GDM1 (cell line): Measurements from ENCODE around the gene PPP1R37.

ENCODE experiments used
- DNase-seq: peaks from one replicate; lab custom pipeline; 2025; lab: John Stamatoyannopoulos, UW

Gene PPP1R37

DNA sequence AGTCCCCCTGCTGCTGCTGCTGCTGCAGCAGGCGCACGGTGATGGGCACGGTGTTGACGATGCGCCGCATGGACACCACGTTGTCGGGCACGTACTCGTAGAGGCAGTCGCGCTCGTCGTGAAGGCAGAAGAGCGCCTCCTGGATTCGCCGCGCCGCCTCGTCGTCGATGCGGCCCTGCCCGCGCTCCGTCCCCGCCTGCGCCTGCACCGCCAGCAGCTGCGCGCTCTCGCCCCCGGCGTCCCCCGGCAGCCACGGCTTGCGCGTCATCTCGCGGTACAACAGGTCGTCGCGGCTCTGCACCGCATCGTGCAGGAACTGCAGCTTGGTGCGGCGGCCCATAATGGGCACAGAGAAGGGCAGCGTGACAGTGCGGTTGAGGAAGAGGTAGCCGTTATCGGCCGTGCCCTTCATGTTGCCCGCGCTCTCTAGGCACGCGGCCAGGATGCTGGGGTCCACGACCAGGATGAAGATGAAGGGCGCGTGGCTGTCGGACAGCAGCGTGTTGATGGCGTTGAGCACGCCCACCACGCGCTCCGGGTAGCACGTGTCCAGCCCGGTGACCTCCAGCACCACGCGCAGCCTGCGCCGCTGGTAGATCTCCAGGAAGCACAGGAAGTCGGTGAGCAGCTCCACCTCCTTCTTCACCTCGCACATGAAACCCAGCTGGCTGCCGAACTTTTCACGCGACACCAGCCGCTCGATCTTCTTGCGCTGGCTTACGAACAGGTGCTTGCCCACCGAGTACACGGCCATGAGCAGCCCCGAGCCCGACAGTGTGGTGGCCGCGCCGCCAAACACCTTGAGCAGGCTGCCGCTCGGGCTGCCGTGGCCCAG, 59.7 kb downstream of the PPP1R37 start:
- no peak for DNase-seq

DNA sequence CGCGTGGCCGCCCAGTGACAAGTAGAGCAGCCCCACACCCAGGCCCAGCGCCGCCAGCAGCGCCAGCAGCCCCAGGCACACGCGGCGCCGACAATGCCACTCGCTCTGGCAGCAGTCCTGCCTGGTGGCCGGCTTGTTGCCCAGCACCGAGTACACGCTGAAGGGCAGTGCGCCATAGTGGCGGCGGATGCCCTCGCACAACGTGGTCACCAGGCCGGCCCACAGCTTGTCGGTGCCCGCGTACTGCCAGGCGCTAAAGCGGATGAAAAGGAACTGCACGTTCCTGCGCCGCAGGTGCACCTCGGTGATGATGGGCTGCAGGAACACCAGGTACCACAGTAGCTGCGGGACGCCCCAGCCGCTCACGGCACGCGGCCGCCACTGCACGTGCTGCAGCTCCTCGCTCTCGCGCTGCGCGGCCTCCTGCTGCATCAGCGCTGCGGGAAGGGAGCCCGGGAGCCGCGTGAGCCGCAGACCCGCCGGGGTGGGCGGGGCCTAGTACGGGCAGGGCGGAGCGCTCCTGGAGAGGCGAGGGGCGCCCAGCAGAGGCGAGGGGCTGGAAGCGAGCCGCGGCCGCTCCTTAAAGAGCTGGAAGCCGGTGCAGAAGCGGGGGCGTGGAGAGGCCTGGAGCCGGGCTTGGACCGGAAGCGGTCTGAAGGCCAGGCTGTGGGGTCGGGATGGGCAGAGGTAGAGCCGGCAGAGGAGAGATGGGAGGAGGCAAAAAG, 60.5 kb downstream of the PPP1R37 start:
- DNase-seq: no peak

DNA sequence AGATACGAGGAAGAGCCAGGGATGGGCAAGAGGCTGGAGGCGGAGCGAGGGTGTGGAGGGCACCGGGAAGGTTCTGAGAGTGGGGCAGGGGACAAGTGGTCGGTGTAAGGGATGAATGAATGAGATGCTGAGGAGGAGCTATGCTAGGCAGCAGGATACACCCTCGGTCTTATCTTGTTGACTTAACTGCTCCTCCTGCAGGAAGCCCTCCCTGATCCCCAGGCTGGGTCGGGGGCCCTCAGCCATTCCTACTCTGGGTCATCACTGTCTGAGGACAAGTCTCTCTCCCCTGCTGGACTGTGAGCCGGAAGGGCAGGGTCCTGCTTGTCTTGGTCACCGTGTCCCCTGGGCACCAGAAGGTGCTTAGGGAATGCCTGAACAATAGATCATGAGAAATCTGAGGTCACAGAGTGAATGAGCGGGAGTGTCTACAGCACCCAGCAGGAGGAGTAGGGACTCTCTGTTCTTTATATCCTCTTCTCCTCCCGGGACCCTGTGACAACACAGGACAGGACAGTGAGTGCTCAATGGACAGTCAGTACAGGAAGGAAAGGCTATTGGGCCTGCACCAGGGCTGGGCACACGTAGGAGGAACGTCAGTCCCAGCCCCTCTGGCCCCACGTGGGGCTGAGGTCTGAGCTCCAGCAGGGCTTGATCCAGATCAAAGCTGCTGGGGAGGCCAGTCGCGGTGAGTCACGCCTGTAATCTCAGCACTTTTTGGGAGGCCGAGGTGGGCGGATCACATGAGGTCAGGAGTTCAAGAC, 61.3 kb downstream of the PPP1R37 start:
- no peak for DNase-seq

DNA sequence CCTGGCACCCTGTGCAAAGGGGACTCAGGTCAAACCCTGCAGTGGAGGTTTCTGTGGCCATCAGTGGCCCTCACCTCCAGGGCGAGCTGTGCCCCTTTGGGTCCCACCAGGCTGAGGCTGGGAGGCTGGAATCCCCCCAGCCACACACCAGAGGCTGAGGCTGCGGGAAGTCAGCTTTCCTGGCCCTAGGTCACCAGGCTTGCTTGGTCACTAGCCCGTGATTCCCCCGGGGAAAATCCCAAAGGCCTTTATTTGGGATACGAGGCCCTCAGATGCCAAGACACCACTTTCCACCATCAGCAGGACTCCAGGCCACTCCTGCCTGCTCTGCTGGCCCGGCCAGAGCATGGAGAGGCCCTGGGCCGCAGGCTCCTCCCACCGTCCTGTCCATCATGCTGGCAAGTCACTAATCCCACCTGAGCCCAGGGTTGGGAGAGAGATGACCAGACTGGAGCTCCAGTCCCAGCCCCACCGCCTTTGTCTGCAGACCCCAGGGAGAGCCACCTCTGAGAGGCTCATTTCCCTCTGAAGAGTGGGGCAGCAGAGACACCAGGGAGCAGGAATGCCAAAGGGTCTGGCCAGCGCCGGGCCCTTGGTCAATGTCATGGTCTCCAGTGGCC, 63.1 kb downstream of the PPP1R37 start:
- no peak for DNase-seq

DNA sequence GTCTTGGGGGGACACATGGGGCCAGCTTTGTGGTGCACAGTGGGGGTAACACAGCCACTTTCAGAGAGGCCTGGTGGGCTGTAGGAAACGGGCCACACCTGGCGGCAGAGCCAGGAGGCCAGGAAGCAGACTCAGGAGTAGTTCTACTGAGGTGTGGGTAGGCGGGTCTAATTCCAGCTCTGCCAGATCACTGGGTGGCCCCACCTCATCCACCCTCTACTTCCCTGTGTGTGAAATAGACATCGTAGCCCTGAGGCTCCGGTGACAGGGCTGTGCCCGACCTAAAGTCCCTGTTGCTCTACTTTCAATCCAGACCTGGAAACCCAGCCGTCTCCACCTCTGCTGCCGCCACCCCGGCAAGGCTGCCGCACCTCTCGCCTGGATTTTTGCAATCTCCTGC, 63.8 kb downstream of the PPP1R37 start:
- no peak for DNase-seq

DNA sequence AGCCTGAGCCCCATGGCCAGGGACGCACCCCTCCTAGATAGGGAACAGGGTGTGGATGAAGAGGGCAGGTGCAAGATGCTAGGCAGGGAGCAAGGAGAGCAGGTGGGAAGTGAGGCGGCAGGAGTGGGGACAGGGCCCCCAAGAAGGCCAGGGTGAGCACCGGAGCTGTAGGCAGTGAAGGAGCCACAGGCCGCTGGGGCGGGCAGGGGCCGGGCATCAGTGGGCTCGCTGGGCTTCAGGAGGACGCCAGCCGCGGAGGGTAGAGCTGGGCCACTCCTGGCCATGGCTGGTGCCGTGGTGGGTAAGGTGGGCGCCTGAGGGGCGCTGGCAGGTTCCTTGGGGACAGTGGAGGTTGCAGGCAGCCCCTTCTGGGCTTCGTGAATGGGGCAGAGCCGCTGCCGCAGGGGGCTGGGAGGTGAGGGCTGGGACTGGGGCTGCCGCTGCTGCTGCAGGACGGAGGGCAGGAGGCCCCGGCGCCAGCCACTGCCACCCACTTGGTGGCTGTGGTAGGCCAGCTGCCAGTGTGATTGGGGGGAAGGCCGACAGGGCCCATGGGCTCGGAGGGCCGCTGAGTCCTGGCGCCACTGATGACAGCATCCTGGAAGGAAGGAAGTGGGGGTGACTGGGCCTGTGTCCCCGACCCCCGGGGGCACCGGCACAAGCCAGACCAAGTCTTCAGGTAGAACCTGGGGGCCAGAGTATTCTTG, 65.7 kb downstream of the PPP1R37 start:
- no peak for DNase-seq

DNA sequence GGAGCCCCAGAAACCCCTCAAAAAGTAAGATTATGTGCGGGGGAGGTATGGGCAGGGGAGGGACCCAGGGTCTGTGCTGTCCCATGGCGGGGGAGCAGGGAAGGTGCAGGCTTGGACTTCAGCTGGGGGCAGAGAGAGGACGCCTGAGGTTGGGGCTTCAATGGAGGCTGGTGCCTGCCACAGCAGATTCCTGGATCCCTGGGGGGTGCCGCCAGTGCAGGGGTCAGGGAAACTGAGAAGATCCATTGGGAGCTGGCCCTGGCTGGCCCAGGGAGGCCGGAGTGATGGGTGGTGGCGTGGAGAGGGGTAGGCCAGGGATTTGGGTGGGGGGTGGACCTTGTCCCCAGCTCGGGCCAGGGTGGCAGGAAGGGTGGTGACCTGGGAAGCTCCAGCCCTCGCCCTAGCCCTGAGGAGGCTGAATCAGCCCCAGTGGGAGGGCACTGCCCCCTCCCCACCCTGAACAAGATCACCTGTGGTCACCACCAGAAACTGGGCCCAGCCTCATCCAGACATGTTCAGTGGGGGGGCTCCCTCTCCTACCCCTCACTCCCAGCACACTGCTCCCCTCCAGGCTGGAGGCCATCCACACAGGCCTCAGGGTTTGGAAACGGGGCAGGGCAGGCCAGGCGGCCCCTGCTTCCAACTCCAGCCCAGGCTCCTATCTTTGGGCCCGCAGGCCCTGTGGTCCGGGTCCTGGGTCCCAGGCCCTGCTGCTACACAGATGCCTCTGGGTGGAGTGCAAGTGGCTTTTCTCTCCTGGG, 66.4 kb downstream of the PPP1R37 start:
- no peak for DNase-seq

DNA sequence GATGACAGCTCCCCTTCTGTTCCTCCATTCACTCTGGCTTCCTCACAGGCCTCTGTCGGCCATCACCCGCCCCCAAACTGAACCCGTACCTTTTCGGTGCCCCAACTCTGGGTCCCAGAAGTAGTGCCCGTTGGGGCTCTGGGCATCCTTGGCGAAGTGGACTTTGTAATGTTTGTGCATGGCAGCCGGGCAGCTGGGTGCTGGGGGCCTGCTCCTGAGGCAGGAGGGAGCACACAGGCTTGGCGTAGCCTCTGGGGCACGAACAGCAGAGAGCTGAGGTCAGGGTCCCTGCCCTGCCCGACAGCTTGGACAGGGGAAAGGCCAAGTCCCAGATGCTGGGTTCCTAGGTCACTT, 67.0 kb downstream of the PPP1R37 start:
- no peak for DNase-seq

DNA sequence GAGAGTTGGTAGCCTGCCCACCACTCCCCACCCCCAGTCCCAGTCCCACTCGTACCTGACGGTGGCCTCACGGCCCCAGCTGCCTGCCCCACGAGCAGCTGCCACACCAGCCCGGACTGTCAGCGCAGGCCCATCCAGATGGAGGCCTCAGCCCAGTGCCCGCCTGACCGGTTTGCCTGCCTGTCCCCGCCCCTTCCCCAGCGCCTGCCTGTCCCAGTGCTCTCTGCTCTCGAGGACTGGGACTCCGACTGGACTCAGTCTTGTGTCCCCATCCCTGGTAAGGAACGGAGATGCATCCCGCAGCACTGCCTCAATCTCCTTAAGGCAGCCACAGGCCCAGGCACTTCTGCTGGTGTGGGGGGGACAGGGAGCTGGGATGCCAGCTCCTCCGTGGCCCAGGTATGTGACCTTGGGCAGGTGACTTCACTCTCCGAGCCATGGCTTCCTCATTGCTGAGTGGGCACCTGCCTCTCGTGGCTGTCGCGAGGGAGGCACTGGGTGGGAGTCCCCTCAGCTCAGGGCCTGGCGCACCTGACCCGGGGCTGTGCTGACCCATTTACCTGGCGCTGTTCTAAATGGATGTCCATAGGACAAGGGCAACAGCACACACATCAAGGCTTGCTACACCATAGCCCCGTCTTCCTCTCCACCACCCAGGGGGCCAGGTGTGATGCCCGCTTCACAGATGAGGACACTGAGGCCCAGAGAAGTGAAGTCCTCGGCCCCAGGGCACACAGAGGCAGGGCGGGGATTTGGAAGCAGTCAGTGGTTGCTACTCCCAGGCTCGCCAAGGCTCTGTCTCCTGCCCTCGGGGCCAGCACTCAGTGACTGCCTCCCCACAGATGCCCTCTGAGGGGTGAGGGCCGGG, 68.1 kb downstream of the PPP1R37 start, which contains the start of gene NKPD1:
NKPD1 (minus strand) TSS at position 113 of the 868 bp plus-strand sequence. CDS start 832 bp downstream, outside the sequence.
- DNase-seq: no peak

DNA sequence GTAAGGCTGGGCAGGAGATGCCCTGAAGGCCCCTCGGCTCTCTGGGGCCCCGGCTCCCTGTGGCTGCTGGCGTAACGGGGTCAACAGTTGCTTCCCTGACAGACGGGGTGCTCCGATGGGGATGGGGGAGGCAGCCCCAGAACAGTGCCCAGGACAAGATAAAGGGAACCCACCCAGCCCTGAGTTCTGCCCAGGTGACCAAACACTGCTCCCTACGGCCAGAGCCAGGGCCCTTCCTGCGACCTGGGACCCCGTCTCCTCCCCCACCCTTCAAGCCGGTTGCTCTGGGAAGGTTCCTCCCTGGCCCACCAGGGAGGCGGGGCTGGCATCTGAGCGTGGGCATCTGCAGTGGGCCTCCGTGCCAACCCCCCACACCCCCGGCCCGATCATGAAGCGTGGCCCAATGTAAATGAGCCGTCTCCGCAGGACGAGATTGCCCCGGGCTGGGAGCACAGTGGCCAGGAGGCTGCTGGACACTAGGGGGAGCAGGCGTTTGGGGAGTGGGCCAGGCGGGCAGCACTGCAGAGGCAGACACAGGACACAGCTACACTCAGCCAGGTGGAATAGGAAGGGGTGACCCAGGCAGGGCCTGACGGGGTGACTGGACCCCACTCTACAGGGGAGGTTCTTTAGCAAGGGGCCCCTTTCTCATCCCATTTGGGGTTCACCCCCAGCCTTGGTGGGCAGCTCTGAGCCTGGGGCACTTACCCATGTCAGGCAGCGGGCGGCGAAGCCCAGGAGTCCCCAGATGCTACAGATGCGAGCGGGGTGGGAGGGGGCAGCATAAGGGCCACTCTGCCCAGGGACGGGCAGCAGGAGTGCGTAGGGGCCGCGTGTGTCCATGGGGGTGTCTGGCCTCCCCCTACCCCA, 69.0 kb downstream of the PPP1R37 start:
- no peak for DNase-seq

DNA sequence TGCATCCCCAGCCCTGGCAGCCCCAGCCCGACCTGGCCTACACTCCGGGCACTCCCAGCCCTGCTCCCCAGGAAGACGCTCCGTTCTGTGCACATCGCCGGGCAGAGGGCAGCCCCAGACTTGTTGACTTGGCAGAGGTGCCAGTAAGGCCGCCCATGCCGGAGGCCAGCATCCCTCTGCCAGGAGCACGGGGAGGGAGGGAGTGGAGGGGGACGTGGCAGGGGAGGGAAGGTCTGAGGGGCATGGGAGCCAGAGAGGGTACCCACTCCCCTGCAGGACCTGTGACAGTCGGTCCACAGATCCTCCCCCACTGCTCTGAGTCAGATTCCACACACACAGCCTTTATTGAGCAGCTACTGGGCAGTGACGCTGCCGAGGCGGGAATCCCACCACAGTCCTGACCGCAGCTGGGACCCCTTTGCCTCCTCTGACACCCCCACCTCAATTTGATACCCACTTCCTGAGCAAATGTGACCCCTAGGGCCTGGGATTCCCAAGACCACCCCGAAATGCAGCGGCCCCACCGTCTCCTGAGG, 69.7 kb downstream of the PPP1R37 start:
- no peak for DNase-seq

DNA sequence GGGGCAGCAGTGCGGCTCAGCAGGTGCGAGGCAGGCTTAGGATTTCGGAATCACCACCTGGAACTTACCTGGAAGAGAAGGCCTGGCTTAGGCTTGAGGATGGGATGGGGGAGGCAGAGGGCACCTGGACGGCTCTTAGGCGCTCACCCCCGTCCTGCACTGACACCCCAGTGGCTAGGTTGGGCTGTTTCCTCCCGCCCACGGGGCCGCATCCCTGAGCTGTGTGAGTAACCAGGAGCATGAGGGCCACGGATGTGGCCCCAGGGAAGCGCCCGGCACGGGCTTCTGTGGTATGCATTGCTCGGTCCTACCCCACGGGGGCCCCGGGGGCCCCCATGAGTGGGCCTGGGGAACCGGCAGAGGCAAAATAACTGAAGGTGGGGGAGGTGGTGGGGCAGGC, 70.2 kb downstream of the PPP1R37 start:
- no peak for DNase-seq

DNA sequence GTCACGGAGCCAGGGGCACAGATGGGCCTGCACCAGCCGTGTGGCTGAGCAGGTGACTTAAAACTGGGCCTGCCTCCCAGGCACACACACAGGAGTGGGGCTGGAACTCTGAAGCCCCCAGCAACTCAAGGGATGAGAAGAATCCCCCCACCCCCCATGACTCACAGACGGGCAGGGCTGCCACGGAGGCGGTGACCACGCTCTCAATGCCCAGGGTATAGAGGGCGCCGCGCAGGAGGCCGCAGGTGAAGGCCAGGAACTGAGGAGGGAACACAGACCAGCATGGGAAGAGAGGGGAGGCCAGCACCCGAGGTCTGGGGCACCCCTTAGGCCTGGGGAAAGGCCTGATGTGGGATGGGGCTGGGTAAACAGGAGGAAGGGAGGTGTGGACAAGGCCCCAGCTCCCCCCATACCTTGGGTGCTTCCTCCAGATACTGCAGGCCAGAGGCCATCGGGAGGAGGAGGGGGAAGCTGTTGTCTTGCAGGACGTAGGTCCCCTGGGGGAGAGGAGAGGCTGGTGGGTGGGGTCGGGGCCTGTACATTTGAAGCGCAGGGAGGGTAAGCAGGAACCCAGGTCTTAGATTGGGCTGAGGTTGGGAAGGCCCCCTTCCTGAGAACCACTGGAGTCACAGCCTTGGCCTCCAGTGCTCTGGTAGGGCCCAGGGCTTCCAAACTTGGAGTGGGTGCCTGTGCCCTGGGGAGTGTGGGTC, 70.9 kb downstream of the PPP1R37 start:
- DNase-seq: no peak

DNA sequence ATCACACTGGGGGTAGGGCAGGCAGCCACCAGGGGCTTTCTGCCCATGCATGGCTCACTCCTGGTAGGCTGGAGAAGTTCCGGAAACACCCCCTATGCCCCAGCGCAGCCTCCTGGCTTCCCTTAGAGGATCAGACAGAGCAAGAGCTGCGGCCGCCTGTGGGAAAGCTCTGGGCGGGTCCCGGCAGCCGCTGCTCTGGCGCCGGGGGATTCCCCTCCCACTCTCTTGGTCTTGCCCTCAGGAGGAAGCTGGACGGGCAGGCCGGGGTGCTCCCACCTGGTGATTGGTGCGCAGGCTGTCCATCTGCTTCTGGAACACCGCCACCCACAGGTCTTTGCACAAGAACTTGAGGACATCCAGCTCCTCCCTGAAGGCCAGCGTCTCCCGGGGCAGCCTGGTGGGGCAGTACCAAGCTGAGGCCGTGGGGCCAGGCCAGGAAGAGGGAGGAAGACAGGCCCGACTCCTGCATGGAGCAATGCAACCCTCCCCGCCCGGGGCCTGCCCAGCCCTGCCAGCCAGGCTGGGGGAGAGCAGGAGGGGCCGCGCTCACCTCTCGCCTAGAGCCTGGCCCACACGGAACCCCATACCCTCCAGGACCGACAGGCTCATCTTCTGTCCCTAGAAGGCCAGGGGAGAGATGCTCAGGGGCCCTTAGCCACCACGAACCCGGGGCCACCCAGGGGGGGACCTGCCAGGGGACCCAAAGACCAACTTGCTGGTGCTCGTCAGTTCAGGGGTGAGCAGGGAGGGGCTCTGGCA, 71.8 kb downstream of the PPP1R37 start:
- no peak for DNase-seq

DNA sequence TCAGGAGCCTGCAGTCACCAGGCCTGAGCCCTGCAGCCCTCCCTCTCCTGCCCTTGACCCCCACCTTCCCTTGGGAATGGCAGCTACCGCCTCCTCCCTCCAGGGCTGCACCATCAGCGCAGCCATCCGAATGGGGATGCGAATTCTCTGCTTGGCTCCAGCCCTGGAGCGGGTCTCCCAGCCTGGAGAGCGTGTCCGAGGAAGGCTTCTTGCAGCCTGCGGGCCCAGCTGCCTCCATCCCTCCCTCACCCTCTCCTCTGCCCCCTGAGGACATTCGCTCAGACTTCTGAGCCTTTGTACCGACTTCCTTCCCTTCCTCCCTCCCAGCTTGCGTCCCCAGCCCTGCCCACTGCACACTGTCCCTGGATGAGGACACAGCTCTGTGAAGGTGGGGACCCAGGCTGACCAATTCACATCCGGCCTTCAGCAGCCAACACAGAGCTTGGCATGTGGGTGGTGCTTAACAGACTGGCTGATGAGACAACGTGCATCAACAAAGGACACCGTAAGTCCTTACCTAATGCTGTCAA, 73.8 kb downstream of the PPP1R37 start:
- DNase-seq: no peak

DNA sequence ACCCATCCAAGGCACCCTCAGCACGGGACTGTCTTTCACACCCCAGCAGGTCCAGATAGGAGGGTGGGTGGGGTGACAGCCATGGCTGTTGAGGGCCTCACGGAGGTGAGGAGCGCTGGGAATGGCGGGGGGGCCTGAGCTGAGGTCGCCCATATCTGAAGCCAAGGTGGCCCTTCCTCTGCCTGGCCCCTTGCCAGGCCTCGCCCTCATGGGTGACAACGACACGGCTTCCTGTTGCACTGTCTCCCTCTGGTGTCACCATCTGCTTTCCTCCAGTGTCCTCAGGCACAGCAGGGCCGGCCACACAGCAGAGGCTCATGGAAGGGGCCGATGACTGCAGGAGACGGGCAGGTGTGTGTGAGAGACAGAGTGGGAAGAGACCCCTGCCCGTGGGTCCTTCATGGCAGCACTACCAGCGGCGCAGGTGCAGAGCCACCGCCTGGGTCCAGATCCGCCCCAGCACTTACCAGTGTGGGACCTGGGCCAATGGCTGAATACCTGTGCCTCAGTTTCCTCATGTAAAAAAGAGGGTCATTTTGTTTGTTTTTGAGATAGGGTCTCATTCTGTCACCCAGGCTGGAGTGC, 75.9 kb downstream of the PPP1R37 start:
- no peak for DNase-seq

DNA sequence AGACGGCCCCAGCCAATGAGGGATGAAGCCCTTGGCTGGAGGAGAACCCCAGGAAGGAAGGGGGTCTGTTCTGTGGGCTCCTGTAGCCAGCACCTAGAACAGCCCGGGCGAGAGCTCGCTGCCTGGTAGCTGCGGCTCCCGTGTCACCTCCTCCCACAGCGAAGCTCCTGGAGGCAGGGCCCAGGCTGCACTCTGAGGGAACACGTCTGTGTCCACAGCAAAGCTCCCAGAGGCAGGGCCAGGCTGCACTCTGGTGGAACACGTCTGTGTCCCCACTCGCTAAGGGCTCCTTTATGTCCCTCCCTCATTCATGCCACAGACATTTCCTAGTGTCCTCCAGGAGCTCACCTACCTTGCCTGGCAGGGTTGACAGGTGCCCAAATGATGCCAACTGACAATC, 76.6 kb downstream of the PPP1R37 start:
- no peak for DNase-seq
